Heart right ventricle (tissue), 16 donors: Measurements from ENCODE around the gene CDH2. TPM values are rescaled to one million over a fixed set of nuclear protein-coding genes. Genes with fewer than 3 reads are reported as not detected.

Source experiments
- ATAC-seq, 8 donors: fragments of 200-7000 bp; cut with Tn5 transposase; one replicate each; pipeline ENCODE4 v1.9.1; 2020; ENCODE audit warnings: mild to moderate bottlenecking in 8 of 8, moderate library complexity in 8 of 8, moderate number of reproducible peaks in 1 of 8
- DNase-seq, 2 donors: peaks; one replicate each; pipeline ENCODE4 v3.0.0-alpha.2; 2020
- H3K27ac ChIP-seq, 10 donors: fragments of 200-600 bp; sonication (generic) in 2 of 10; one replicate each; pipeline versions ENCODE4 v1.5.0 to v1.8.0; 2020 to 2022; ENCODE audit warnings: mild to moderate bottlenecking in 3 of 10
- H3K27me3 ChIP-seq, 7 donors: fragments of 200-600 bp; one replicate each; pipeline ENCODE4 v1.8.0; 2021 to 2022; ENCODE audit warnings: mild to moderate bottlenecking in 2 of 7
- H3K36me3 ChIP-seq, 9 donors: fragments of 200-600 bp; sonication (generic) in 1 of 9; one replicate each; pipeline versions ENCODE4 v1.5.0 to v1.8.0; 2020 to 2022; ENCODE audit warnings: mild to moderate bottlenecking in 2 of 9
- H3K4me1 ChIP-seq, 9 donors: fragments of 200-600 bp; sonication (generic) in 1 of 9; one replicate each; pipeline versions ENCODE4 v1.5.0 to v1.8.0; 2020 to 2022; ENCODE audit warnings: mild to moderate bottlenecking in 4 of 9
- H3K4me3 ChIP-seq, 10 donors: fragments of 200-600 bp; sonication (generic) in 2 of 10; one replicate each; pipeline versions ENCODE4 v1.5.0 to v1.8.0; 2020 to 2022; ENCODE audit warnings: mild to moderate bottlenecking in 7 of 10, moderate library complexity in 2 of 10
- H3K9me3 ChIP-seq, 11 donors: fragments of 200-600 bp in 10 of 11; sonication (generic) in 2 of 11; one replicate each; pipeline versions ENCODE4 v1.5.0 to v1.8.0; 2013 to 2022; ENCODE audit warnings: mild to moderate bottlenecking in 2 of 11, control low read depth in 1 of 11, moderate library complexity in 1 of 11
- WGBS, 2 donors: extraction: QIAGEN DNeasy Blood & Tissue Kit; methylation state at CpG; one replicate each; pipeline ENCODE4 v1.1.7; 2013; ENCODE audit warnings: inconsistent platforms in 1 of 2; 5-methylcytosine and 5-hydroxymethylcytosine counted together
- intact Hi-C, 10 donors: fragments of 100-400 bp; cut with DNase I; formaldehyde crosslinking; loops; one replicate each; pipeline versions ENCODE4 v1.11.1 to v1.14.2; 2022
- polyA plus RNA-seq, 2 donors: library from polyadenylated mRNA; stranded (reverse); fragments of 200-250 nt; gene quantifications; one replicate each; pipeline ENCODE4 v1.2.3, GENCODE V29; 2013
- total RNA-seq, 10 donors: library from RNA; stranded (reverse); fragmentation: NEBNext Ultra II Directional in 3 of 10; extraction: Animal tissue kit (Norgen Biotek cat#: 25700) in 3 of 10; gene quantifications; one replicate each; pipeline versions ENCODE4 v1.2.1 to v1.2.4, GENCODE V29; 2021 to 2023
- TF ChIP-seq, protein P1 (sequence below), 9 donors: fragments of 200-600 bp; sonication (generic) in 2 of 9; IDR thresholded peaks; one replicate each; pipeline versions ENCODE4 v1.5.0 to v1.8.0; 2021 to 2022; ENCODE audit warnings: antibody characterized with exemption in 9 of 9, mild to moderate bottlenecking in 5 of 9, moderate library complexity in 1 of 9
- donor health status: Arrhythmogenic right ventricular cardiomyopathy.
- donor health status: ischemic (EF 13 %, LVEDD 7.1; RV severe dilation, severe dysfunction).
- donor health status: healthy with polysubstance abuse.
- donor health status: DM: no; HTN: yes; CAD: no.
- donor health status: DM: no; HTN: no; CAD: no.
- donor health status: ischemic (EF 25% LVEDD 6.9; RV normal size, moderate dysfunction).
- donor health status: ischemic (EF 25% LVEDD 5.7; RV mildly dilated, moderate dysfunction).
- donor health status: healthy.
- donor health status: DM: yes; HTN: yes; CAD: no.
- donor health status: Ischemic cardiomyopathy.
- donor health status: ischemic (EF 35%, LVEDD 5.7; RV mildly dilated, moderate dysfunction).
- donor health status: nonischemic (EF 11% LVEDD 7.7; RV severe dilation, severe dysfunction).
- donor health status: DM: yes; HTN: yes; CAD: no.
- donor health status: PGD.
- donor health status: ischemic (EF 29% LVEDD 5.4; RV normal size, mild dysfunction).
- donor health status: nonischemic (EF 23%, LVEDD 6.1; RV moderate dilation, normal function).

The CDH2 gene
- total and polyA plus RNA-seq, 12 donors, result 50.3 to 575 (median 448) TPM

DNA sequence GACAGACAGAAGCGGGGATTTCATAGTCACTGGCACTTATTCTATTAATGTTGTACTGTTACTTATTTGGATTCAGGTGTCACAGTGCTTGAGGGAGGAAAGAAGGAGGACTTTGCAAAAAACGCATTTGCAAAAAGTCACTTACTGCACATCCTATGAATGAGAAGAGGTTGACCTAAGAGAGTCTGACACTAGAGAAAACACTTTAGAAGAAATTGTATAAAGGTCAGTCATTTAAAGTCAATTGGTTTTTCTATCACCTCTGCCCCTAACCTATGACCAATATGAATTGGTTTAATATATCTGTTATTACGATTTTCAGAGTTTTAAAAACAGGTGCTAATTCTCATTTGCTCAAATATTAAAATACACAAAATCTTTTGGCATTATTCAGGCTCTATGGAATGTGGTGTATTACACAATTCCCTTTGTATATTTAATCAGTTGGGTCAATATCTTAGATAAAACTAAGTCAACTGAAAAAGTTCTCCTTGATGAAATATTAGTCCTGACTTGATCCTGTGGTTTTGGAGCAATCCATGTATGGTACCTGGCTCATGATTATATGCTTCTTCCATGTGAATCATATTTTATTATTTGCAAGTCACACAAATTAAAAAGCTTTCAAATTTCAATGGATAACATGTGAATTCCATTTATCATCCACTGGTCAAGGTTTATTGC, 157.4 kb downstream of the CDH2 start:
- intact Hi-C loops, result loop anchor here in 3 of 10 donors (5.0 to 10.0 kb wide), 4 partner anchors 75 to 158 kb away; partner anchors contain the start of gene CDH2 (in 1 of the 3)
- H3K9me3 ChIP-seq, result no peaks in the 10 kb centered on the region
- H3K4me3 ChIP-seq, result no peak overlapping the region
- no peak overlapping the region for H3K27ac ChIP-seq
- no peaks in the 10 kb centered on the region for H3K36me3 ChIP-seq
- TF ChIP-seq, protein P1, sequence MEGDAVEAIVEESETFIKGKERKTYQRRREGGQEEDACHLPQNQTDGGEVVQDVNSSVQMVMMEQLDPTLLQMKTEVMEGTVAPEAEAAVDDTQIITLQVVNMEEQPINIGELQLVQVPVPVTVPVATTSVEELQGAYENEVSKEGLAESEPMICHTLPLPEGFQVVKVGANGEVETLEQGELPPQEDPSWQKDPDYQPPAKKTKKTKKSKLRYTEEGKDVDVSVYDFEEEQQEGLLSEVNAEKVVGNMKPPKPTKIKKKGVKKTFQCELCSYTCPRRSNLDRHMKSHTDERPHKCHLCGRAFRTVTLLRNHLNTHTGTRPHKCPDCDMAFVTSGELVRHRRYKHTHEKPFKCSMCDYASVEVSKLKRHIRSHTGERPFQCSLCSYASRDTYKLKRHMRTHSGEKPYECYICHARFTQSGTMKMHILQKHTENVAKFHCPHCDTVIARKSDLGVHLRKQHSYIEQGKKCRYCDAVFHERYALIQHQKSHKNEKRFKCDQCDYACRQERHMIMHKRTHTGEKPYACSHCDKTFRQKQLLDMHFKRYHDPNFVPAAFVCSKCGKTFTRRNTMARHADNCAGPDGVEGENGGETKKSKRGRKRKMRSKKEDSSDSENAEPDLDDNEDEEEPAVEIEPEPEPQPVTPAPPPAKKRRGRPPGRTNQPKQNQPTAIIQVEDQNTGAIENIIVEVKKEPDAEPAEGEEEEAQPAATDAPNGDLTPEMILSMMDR (IDR thresholded peaks at IDR 0.05), result no peak
- no peaks in the 10 kb centered on the region for H3K27me3 ChIP-seq
- ATAC-seq (no peak), DNase-seq (no peak)
- WGBS, 2 donors, result 63 to 86% methylated on average over 3 of the region's 3 CpGs
- peaks cover 0 to 6% (median 0%) of the 10 kb centered on the region in 9 donors for H3K4me1 ChIP-seq

DNA sequence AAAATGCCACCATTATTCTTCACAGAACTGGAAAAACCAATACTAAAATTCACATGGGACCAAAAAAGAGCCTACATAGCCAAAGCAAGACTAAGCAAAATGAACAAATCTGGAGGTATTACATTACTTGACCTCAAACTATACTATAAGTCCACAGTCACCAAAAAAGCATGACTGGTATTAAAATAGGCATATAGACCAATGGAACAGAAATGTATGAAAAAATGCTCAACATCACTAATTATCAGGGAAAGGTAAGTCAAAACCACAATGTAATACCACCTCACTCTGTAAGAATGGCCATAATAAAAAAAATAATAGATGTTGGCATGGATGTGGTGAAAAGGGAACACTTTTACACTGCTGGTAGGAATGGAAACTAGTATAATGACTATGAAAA, 158.6 kb downstream of the CDH2 start:
- DNase-seq (no peak), ATAC-seq (no peak)
- no peak overlapping the region for H3K27ac ChIP-seq
- H3K4me1 ChIP-seq, result peaks cover 0 to 16% (median 0%) of the 10 kb centered on the region in 9 donors
- no peaks in the 10 kb centered on the region for H3K36me3 ChIP-seq
- TF ChIP-seq, protein P1 (IDR thresholded peaks at IDR 0.05), result no peak
- intact Hi-C loops, result loop anchor here in 3 of 10 donors (5.0 to 10.0 kb wide), 4 partner anchors 76 to 159 kb away; partner anchors contain the start of gene CDH2 (in 1 of the 3)
- no peak overlapping the region for H3K4me3 ChIP-seq
- no peaks in the 10 kb centered on the region for H3K9me3 ChIP-seq
- H3K27me3 ChIP-seq, result no peaks in the 10 kb centered on the region

GRCh38 chr18:28015671-28016070, 161.3 kb downstream of the CDH2 start:
- H3K27ac ChIP-seq, result no peak overlapping the region
- H3K36me3 ChIP-seq, result peaks cover 0 to 17% (median 0%) of the 10 kb centered on the region in 9 donors
- H3K4me3 ChIP-seq, result no peak overlapping the region
- DNase-seq (no peak), ATAC-seq (peak in 2 of 8 donors; percentile 24)
- intact Hi-C loops, result loop anchor here in 3 of 10 donors (5.0 to 10.0 kb wide), 4 partner anchors 79 to 162 kb away; partner anchors contain the start of gene CDH2 (in 1 of the 3)
- 45 to 47% methylated on average over 3 of the region's 3 CpGs for WGBS, 2 donors
- no peaks in the 10 kb centered on the region for H3K27me3 ChIP-seq
- H3K9me3 ChIP-seq, result no peaks in the 10 kb centered on the region
- peaks cover 0 to 25% (median 0%) of the 10 kb centered on the region in 9 donors for H3K4me1 ChIP-seq
- TF ChIP-seq, protein P1 (IDR thresholded peaks at IDR 0.05), result no peak

- no peak for ATAC-seq
- 78 to 84% methylated on average over 1 of the region's 1 CpG for WGBS, 2 donors
- H3K27ac ChIP-seq, result no peak overlapping the region
- peaks cover 0 to 25% (median 0%) of the 10 kb centered on the region in 9 donors for H3K4me1 ChIP-seq
- no peak overlapping the region for H3K4me3 ChIP-seq
- peaks cover 0 to 23% (median 0%) of the 10 kb centered on the region in 9 donors for H3K36me3 ChIP-seq
- intact Hi-C loops, result loop anchor here in 3 of 10 donors (10.0 kb wide), 3 partner anchors 82 to 152 kb away; no protein-coding TSS in a partner anchor
- TF ChIP-seq, protein P1 (IDR thresholded peaks at IDR 0.05), result peak in 7 of 9 donors; percentile 20 to 41 (median 36)
- H3K9me3 ChIP-seq, result no peaks in the 10 kb centered on the region
- H3K27me3 ChIP-seq, result no peaks in the 10 kb centered on the region
- DNase-seq, result no peak
These were observed 163.9 kb downstream of the CDH2 start for GRCh38 chr18:28013066-28013465.
